GM23248 (cell line): ENCODE measurements around the gene AP1M2.

Experiments used
- EZH2 ChIP-seq: fragments of 200-600 bp; sonication (generic); IDR thresholded peaks from 2 replicates; pipeline ENCODE4 v1.6.1; 2018; ENCODE audit warnings: antibody characterized with exemption, mild to moderate bottlenecking; ENCODE audit not compliant: insufficient read depth, poor library complexity, severe bottlenecking
- EZH2phosphoT487 ChIP-seq: fragments of 200-600 bp; sonication (generic); IDR thresholded peaks from 2 replicates; pipeline ENCODE4 v1.6.1; 2018; ENCODE audit warnings: antibody characterized with exemption, moderate library complexity, mild to moderate bottlenecking, low read depth; ENCODE audit not compliant: insufficient read depth

DNA sequence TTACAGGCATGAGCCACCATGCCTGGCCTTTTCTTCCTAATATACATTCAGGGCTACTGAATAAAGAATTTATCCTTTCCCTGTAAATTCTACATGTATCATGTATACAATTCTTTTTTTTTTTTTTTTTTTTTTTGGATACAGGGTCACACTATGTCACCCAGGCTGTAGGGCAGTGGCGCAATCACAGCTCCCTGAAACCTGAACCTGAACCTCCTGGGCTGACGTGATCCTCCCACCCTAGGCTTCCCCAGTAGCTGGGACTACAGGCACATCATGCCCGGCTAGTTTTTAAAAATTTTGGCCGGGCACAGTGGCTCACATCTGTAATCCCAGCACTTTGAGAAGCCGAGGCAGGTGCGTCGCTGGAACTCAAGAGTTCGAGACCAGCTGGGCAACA, 31.7 kb upstream of the AP1M2 start:
- TF ChIP-seq EZH2 = no peak
- TF ChIP-seq EZH2phosphoT487 = no peak
